HL-60 (cell line): ENCODE measurements around the gene ADGRE3.

Source experiments
- DNase-seq, 2 experiments: peaks; one replicate each; pipeline ENCODE4 v3.0.0-alpha.2; 2010 to 2020; ENCODE audit warnings: low read depth in 1 of 2, low spot score in 1 of 2
- H3K27ac ChIP-seq: fragments of 250-450 bp; sonication (Bioruptor Pico); replicated peaks from 2 replicates; pipeline ENCODE4 v1.5.1; 2020; ENCODE audit warnings: mild to moderate bottlenecking, moderate library complexity
- H3K27me3 ChIP-seq: fragments of 250-450 bp; sonication (Bioruptor Pico); 2 replicates; pipeline ENCODE4 v1.5.1; 2021; ENCODE audit warnings: mild to moderate bottlenecking, moderate library complexity; ENCODE audit not compliant: insufficient read depth, poor library complexity, severe bottlenecking
- H3K4me3 ChIP-seq: replicated peaks from 2 replicates; pipeline ENCODE4 v1.5.1; 2011; ENCODE audit warnings: mild to moderate bottlenecking, control low read depth, low read length; ENCODE audit not compliant: insufficient read depth
- CTCF ChIP-seq: IDR thresholded peaks from one replicate; pipeline ENCODE4 v1.5.1; 2011; ENCODE audit warnings: low read length, control low read depth, inconsistent platforms; ENCODE audit not compliant: insufficient read depth
- GABPA ChIP-seq: IDR thresholded peaks from 2 replicates; pipeline ENCODE4 v1.6.1; 2012; ENCODE audit warnings: low read depth
- POLR2AphosphoS5 ChIP-seq: IDR thresholded peaks from 2 replicates; pipeline ENCODE4 v1.6.1; 2012; ENCODE audit warnings: low read depth
- REST ChIP-seq: IDR thresholded peaks from 2 replicates; pipeline ENCODE4 v1.6.1; 2012; ENCODE audit warnings: low read depth; ENCODE audit not compliant: insufficient replicate concordance
- SPI1 ChIP-seq: IDR thresholded peaks from 2 replicates; pipeline ENCODE4 v1.6.1; 2012; ENCODE audit warnings: low read depth, mild to moderate bottlenecking, borderline replicate concordance

The ADGRE3 gene

GRCh38 chr19:14619404-14619803 is 55.2 kb downstream of the ADGRE3 start:
- no peaks in the 10 kb centered on the region for H3K27me3 ChIP-seq
- H3K27ac ChIP-seq, result no peak overlapping the region
- TF ChIP-seq REST (no peak), GABPA (no peak), SPI1 (no peak), CTCF (no peak), POLR2AphosphoS5 (no peak)
- H3K4me3 ChIP-seq, result no peak overlapping the region
- no peak for DNase-seq

- peak overlapping the region; percentile 25 for H3K27ac ChIP-seq
- TF ChIP-seq GABPA, result no peak
- no peak for TF ChIP-seq CTCF
- TF ChIP-seq SPI1, result no peak
- TF ChIP-seq REST, result no peak
- TF ChIP-seq POLR2AphosphoS5, result peak; percentile 41; the same call in 1 of the 2 replicates
- peak; percentile 81 to 87 for DNase-seq
Observed at GRCh38 chr19:14616407-14616806, 58.2 kb downstream of the ADGRE3 start.

GRCh38 chr19:14615623-14616022 is 59.0 kb downstream of the ADGRE3 start:
- H3K27ac ChIP-seq, result 0 out of 2 replicates have a peak overlapping the region, but pooled peaks have one; percentile 18
- no peaks in the 10 kb centered on the region for H3K27me3 ChIP-seq
- peak in 1 of 2 experiments; percentile 81 for DNase-seq
- no peak for TF ChIP-seq GABPA
- TF ChIP-seq POLR2AphosphoS5, result no peak
- no peak for TF ChIP-seq REST
- TF ChIP-seq SPI1, result no peak
- TF ChIP-seq CTCF, result no peak
- H3K4me3 ChIP-seq, result no peak overlapping the region

More at GRCh38 chr19:14616407-14616806, 58.2 kb downstream of the ADGRE3 start:
- Histone ChIP-seq H3K4me3 (no peak overlapping the region), H3K27me3 (no peaks in the 10 kb centered on the region)
